ENCODE measurements around the gene HSBP1L1.

DNA sequence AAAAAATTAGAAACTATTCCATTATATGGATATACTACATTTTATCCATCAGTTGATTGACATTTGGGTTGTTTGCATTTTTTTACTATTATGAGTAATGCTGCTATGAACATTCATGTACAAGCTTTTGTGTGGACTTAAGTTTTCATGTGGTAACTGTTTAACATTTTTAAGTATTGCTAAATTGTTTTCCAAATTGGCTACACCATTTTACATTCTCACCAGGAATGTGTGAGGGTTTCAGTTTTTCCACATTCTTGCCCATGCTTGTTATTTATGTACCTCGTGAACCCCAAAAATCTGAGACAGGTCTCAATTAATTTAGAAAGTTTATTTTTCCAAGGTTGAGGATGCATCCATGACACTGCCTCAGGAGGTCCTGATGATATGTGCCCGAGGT is 27.1 kb downstream of the HSBP1L1 start:
- TF ChIP-seq, protein P1, sequence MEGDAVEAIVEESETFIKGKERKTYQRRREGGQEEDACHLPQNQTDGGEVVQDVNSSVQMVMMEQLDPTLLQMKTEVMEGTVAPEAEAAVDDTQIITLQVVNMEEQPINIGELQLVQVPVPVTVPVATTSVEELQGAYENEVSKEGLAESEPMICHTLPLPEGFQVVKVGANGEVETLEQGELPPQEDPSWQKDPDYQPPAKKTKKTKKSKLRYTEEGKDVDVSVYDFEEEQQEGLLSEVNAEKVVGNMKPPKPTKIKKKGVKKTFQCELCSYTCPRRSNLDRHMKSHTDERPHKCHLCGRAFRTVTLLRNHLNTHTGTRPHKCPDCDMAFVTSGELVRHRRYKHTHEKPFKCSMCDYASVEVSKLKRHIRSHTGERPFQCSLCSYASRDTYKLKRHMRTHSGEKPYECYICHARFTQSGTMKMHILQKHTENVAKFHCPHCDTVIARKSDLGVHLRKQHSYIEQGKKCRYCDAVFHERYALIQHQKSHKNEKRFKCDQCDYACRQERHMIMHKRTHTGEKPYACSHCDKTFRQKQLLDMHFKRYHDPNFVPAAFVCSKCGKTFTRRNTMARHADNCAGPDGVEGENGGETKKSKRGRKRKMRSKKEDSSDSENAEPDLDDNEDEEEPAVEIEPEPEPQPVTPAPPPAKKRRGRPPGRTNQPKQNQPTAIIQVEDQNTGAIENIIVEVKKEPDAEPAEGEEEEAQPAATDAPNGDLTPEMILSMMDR (IDR thresholded peaks at IDR 0.05), result no peak
- no peak for TF ChIP-seq POLR2A (IDR thresholded peaks at IDR 0.05)
